ENCODE results near the gene CABP1.

The CABP1 gene

DNA sequence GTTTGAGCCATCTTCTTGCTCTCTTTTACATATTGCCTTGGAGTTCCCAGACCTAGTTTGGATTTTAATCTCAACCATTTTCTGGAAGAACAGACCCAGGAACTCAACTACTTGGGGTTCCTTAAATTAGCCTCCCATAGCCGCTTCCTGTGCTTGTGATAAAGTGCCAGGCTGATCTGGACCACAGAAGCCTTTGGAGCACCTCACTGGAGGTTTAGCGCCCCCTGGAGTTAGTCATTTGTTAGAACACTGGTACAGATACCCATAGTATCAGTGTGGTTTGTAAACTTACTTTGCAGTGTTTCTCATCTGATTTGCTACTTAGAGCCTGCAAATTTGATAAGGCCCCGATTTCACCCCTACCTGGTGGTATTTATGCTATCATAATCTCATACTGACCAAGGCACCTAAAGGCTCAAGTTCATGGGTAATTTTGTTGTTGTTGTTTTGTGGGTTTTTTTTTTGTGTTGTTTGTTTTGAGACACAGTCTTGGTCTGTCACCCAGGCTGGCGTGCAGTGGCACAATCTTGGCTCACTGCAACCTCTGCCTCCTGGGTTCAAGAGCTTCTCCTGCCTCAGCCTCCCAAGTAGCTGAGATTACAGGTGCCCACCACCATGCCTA, 73.5 kb downstream of the CABP1 start:
- DNase-seq (ENCODE audit: low read depth): peak; percentile 35

More for the DNA sequence above, 73.5 kb downstream of the CABP1 start:
- no peak overlapping the region for H3K4me3 ChIP-seq (ENCODE audit: low read depth, low read length)
